ENCODE results near the gene TP53BP1.
"Not testable (repeated sequence)": the region's sequence is repeated elsewhere in the genome, so short reads cannot be mapped to it uniquely, and the experiment has no call there.

The TP53BP1 gene, protein sequence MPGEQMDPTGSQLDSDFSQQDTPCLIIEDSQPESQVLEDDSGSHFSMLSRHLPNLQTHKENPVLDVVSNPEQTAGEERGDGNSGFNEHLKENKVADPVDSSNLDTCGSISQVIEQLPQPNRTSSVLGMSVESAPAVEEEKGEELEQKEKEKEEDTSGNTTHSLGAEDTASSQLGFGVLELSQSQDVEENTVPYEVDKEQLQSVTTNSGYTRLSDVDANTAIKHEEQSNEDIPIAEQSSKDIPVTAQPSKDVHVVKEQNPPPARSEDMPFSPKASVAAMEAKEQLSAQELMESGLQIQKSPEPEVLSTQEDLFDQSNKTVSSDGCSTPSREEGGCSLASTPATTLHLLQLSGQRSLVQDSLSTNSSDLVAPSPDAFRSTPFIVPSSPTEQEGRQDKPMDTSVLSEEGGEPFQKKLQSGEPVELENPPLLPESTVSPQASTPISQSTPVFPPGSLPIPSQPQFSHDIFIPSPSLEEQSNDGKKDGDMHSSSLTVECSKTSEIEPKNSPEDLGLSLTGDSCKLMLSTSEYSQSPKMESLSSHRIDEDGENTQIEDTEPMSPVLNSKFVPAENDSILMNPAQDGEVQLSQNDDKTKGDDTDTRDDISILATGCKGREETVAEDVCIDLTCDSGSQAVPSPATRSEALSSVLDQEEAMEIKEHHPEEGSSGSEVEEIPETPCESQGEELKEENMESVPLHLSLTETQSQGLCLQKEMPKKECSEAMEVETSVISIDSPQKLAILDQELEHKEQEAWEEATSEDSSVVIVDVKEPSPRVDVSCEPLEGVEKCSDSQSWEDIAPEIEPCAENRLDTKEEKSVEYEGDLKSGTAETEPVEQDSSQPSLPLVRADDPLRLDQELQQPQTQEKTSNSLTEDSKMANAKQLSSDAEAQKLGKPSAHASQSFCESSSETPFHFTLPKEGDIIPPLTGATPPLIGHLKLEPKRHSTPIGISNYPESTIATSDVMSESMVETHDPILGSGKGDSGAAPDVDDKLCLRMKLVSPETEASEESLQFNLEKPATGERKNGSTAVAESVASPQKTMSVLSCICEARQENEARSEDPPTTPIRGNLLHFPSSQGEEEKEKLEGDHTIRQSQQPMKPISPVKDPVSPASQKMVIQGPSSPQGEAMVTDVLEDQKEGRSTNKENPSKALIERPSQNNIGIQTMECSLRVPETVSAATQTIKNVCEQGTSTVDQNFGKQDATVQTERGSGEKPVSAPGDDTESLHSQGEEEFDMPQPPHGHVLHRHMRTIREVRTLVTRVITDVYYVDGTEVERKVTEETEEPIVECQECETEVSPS (N-terminal part only)

DNA sequence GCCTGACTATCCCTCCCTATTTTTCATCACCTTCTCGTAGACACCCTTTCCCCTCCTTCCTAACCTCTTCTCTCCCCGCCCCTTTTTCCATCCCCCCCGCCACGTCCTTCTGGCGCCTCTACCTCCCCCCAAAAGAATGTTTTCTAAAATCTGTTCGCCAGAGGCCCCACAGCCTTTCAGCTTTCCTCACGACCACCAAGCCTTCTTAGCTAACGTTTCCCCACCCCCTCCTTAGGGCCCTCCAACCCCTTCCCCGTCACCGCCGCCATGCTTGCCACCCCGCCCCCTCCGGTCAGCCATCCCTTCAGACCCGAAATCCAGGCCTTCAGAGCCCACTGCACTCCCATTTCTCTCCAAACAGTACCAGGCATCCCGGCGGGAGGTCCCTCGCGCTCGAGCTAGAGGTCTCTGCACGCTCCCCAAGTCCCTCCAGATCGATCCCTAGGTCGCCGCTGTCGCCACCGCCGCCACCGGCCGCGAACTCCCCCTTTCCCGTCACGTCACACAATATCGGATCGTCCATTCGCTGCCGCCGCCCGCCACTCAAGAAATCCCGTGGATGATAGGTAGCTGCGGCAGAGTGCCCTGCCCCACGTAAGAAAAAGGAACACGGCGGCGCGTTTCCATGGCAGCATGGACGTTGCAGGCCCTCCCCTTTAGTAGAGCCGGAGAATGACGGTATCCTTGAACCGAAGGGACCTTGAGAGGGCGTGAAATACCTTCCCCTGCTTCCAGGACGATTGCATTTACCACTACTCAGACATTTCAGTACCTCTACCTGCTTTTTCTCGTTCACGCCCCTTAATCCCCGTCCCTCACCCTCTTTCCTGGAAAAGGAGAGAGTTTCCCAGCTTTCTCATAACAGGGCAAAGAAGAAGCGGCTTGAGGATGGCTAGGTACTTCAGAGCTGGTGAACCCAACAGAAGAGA lies at the start of gene TP53BP1:
TP53BP1 (minus strand) TSS at position 484 of the 929 bp plus-strand sequence; CDS start at position 371, 113 bp downstream.
- Histone ChIP-seq H3K36me3 (ENCODE audit: insufficient read depth, low read length) (peaks cover 7% of the 10 kb centered on the region), H3K27ac (ENCODE audit: low read depth, low read length) (peak within 1 kb of the TSS; percentile 76), H3K4me1 (ENCODE audit: control insufficient read depth, insufficient read depth, low read length, unreplicated experiment) (peaks cover 20% of the 10 kb centered on the region), H3K27me3 (ENCODE audit: insufficient read depth, low read length) (no peaks in the 10 kb centered on the region), H2AFZ (ENCODE audit: low read length, unreplicated experiment) (peak within 1 kb of the TSS; percentile 98), H3K4me3 (ENCODE audit: low read depth, low read length) (peak within 1 kb of the TSS; percentile 95), H3K79me2 (ENCODE audit: control insufficient read depth, insufficient read depth, low read length, unreplicated experiment) (peaks cover 17% of the 10 kb centered on the region)

DNA sequence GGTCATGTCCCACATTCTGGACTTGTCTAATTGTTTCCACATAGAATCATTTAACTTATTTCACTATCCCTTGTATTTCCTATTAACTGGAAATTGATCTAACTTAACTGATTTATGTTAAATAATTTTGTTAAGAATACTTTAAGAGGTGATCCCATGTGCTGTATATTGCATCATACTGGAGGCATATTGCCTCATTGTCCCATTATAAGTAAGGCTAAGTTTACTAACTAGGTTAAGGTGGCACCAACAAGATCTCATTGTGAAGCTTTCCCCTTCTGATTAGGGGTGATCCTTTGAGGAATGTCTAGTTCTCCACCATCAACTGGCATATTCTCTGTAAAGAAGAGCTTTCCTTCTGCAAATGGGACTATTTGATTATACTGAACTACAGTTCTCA lies 48.8 kb upstream of the TP53BP1 start:
- Histone ChIP-seq H3K79me2 (ENCODE audit: control insufficient read depth, insufficient read depth, low read length, unreplicated experiment) (no peaks in the 10 kb centered on the region), H3K4me1 (ENCODE audit: control insufficient read depth, insufficient read depth, low read length, unreplicated experiment) (no peaks in the 10 kb centered on the region), H3K36me3 (ENCODE audit: insufficient read depth, low read length) (no peaks in the 10 kb centered on the region), H3K27ac (ENCODE audit: low read depth, low read length) (no peak overlapping the region), H3K4me3 (ENCODE audit: low read depth, low read length) (no peak overlapping the region), H3K27me3 (ENCODE audit: insufficient read depth, low read length) (no peaks in the 10 kb centered on the region), H2AFZ (ENCODE audit: low read length, unreplicated experiment) (no peak overlapping the region)

- H2AFZ ChIP-seq (ENCODE audit: low read length, unreplicated experiment) = no peak overlapping the region
- H3K36me3 ChIP-seq (ENCODE audit: insufficient read depth, low read length) = peaks cover 4% of the 10 kb centered on the region; the same call in 1 of the 2 replicates
- no peaks in the 10 kb centered on the region for H3K4me1 ChIP-seq (ENCODE audit: control insufficient read depth, insufficient read depth, low read length, unreplicated experiment)
- no peaks in the 10 kb centered on the region for H3K27me3 ChIP-seq (ENCODE audit: insufficient read depth, low read length)
- H3K27ac ChIP-seq (ENCODE audit: low read depth, low read length) = no peak overlapping the region
- no peaks in the 10 kb centered on the region for H3K79me2 ChIP-seq (ENCODE audit: control insufficient read depth, insufficient read depth, low read length, unreplicated experiment)
- no peak overlapping the region for H3K4me3 ChIP-seq (ENCODE audit: low read depth, low read length)
These were observed 45.1 kb upstream of the TP53BP1 start for GRCh38 chr15:43538091-43538490.

- Histone ChIP-seq H3K27me3 (ENCODE audit: insufficient read depth, low read length) (no peaks in the 10 kb centered on the region), H3K36me3 (ENCODE audit: insufficient read depth, low read length) (peaks cover 4% of the 10 kb centered on the region; the same call in 1 of the 2 replicates), H3K4me3 (ENCODE audit: low read depth, low read length) (no peak overlapping the region), H2AFZ (ENCODE audit: low read length, unreplicated experiment) (no peak overlapping the region), H3K27ac (ENCODE audit: low read depth, low read length) (no peak overlapping the region), H3K4me1 (ENCODE audit: control insufficient read depth, insufficient read depth, low read length, unreplicated experiment) (no peaks in the 10 kb centered on the region), H3K79me2 (ENCODE audit: control insufficient read depth, insufficient read depth, low read length, unreplicated experiment) (no peaks in the 10 kb centered on the region)
These were observed 41.9 kb upstream of the TP53BP1 start for GRCh38 chr15:43534897-43535296.

DNA sequence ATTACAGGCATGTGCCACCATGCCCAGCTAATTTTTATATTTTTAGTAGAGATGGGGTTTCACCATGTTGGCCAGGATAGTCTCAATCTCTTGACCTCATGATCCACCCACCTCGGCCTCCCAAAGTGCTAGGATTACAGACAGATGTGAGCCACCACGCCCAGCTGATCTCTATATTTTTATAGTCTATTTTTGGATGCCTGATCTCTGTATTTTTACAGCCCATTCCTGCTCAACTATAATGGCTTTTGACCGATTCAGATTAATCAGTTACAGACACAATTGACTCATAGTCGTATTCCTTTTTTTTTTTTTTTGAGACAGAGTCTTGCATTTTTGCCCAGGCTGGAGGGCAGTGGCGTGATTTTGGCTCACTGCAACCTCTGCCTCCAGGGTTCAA lies 39.9 kb upstream of the TP53BP1 start:
- H2AFZ ChIP-seq (ENCODE audit: low read length, unreplicated experiment); H3K27me3 ChIP-seq (ENCODE audit: insufficient read depth, low read length); H3K36me3 ChIP-seq (ENCODE audit: insufficient read depth, low read length); H3K4me1 ChIP-seq (ENCODE audit: control insufficient read depth, insufficient read depth, low read length, unreplicated experiment); H3K4me3 ChIP-seq (ENCODE audit: low read depth, low read length); H3K27ac ChIP-seq (ENCODE audit: low read depth, low read length); H3K79me2 ChIP-seq (ENCODE audit: control insufficient read depth, insufficient read depth, low read length, unreplicated experiment): not testable (repeated sequence)

DNA sequence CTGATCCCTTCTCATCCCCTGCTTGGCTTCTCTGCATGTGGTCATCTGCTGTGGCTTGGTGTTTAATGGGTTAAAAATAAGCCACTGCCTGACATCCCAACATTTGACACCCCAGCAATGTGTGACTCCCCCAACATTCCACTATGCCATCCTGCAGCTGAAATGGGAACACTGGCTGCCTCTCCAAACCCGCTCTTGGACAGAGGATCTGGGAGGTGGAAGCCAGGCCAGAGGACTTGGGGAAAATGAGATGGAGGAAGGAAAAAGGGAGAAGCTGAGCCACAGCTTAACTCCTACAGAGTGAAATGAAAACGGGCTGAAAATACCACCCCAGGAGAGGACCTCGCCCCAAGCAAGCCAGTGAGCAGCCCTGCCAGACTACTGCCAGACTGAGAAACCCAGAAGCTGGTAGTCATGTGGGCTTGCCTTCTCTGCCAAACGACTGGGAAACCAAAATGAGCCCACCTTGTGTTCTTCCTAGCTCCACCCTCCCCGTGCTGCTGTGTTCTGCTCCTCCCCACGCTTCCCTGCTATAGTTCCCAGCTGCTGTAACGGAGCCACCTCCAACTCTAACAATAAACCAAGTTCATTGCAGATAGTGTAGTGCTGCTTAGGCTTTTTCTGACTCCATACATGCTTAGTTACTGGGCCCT lies 38.2 kb upstream of the TP53BP1 start:
- Histone ChIP-seq H3K27ac (ENCODE audit: low read depth, low read length) (no peak overlapping the region), H3K36me3 (ENCODE audit: insufficient read depth, low read length) (peaks cover 4% of the 10 kb centered on the region; the same call in 1 of the 2 replicates), H3K79me2 (ENCODE audit: control insufficient read depth, insufficient read depth, low read length, unreplicated experiment) (no peaks in the 10 kb centered on the region), H3K4me3 (ENCODE audit: low read depth, low read length) (no peak overlapping the region), H3K27me3 (ENCODE audit: insufficient read depth, low read length) (no peaks in the 10 kb centered on the region), H3K4me1 (ENCODE audit: control insufficient read depth, insufficient read depth, low read length, unreplicated experiment) (no peaks in the 10 kb centered on the region), H2AFZ (ENCODE audit: low read length, unreplicated experiment) (no peak overlapping the region)

- no peaks in the 10 kb centered on the region for H3K27me3 ChIP-seq (ENCODE audit: insufficient read depth, low read length)
- peaks cover 2% of the 10 kb centered on the region; the same call in 1 of the 2 replicates for H3K36me3 ChIP-seq (ENCODE audit: insufficient read depth, low read length)
- no peaks in the 10 kb centered on the region for H3K79me2 ChIP-seq (ENCODE audit: control insufficient read depth, insufficient read depth, low read length, unreplicated experiment)
- H3K27ac ChIP-seq (ENCODE audit: low read depth, low read length) = no peak overlapping the region
- no peaks in the 10 kb centered on the region for H3K4me1 ChIP-seq (ENCODE audit: control insufficient read depth, insufficient read depth, low read length, unreplicated experiment)
- H3K4me3 ChIP-seq (ENCODE audit: low read depth, low read length) = no peak overlapping the region
- no peak overlapping the region for H2AFZ ChIP-seq (ENCODE audit: low read length, unreplicated experiment)
These were observed 36.8 kb upstream of the TP53BP1 start for GRCh38 chr15:43529587-43530345.

DNA sequence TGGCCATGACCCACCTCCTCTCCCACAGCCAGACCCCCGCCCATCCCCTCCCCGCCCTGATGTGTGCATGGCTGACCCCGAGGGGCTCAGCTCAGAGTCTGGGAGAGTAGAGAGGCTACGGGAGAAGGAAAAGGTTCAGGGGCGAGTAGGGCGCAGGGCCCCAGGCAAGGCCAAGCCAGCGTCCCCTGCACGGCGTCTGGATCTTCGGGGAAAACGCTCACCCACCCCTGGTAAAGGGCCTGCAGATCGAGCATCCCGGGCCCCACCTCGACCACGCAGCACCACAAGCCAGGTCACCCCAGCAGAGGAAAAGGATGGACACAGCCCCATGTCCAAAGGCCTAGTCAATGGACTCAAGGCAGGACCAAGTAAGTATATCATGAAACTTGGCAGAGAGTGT lies 36.2 kb upstream of the TP53BP1 start:
- Histone ChIP-seq H3K27ac (ENCODE audit: low read depth, low read length) (no peak overlapping the region), H3K4me3 (ENCODE audit: low read depth, low read length) (no peak overlapping the region), H3K4me1 (ENCODE audit: control insufficient read depth, insufficient read depth, low read length, unreplicated experiment) (no peaks in the 10 kb centered on the region), H3K79me2 (ENCODE audit: control insufficient read depth, insufficient read depth, low read length, unreplicated experiment) (no peaks in the 10 kb centered on the region), H2AFZ (ENCODE audit: low read length, unreplicated experiment) (no peak overlapping the region), H3K27me3 (ENCODE audit: insufficient read depth, low read length) (no peaks in the 10 kb centered on the region), H3K36me3 (ENCODE audit: insufficient read depth, low read length) (no peaks in the 10 kb centered on the region)

- no peak overlapping the region for H3K4me3 ChIP-seq (ENCODE audit: low read depth, low read length)
- H2AFZ ChIP-seq (ENCODE audit: low read length, unreplicated experiment) = no peak overlapping the region
- H3K27ac ChIP-seq (ENCODE audit: low read depth, low read length) = no peak overlapping the region
- H3K27me3 ChIP-seq (ENCODE audit: insufficient read depth, low read length) = no peaks in the 10 kb centered on the region
- no peaks in the 10 kb centered on the region for H3K79me2 ChIP-seq (ENCODE audit: control insufficient read depth, insufficient read depth, low read length, unreplicated experiment)
- H3K4me1 ChIP-seq (ENCODE audit: control insufficient read depth, insufficient read depth, low read length, unreplicated experiment) = no peaks in the 10 kb centered on the region
- H3K36me3 ChIP-seq (ENCODE audit: insufficient read depth, low read length) = peaks cover 5% of the 10 kb centered on the region; the same call in 1 of the 2 replicates
These were observed 35.6 kb upstream of the TP53BP1 start for GRCh38 chr15:43528542-43529007.

All from ACC112 (cell line).